GM21786 (cell line): ENCODE measurements around the gene TMEM176A.

ENCODE experiments used
- ATAC-seq: cut with Tn5 transposase; IDR thresholded peaks from one replicate; pipeline ENCODE4 v1.9.1; 2021; ENCODE audit not compliant: unreplicated experiment

TMEM176A gene

DNA sequence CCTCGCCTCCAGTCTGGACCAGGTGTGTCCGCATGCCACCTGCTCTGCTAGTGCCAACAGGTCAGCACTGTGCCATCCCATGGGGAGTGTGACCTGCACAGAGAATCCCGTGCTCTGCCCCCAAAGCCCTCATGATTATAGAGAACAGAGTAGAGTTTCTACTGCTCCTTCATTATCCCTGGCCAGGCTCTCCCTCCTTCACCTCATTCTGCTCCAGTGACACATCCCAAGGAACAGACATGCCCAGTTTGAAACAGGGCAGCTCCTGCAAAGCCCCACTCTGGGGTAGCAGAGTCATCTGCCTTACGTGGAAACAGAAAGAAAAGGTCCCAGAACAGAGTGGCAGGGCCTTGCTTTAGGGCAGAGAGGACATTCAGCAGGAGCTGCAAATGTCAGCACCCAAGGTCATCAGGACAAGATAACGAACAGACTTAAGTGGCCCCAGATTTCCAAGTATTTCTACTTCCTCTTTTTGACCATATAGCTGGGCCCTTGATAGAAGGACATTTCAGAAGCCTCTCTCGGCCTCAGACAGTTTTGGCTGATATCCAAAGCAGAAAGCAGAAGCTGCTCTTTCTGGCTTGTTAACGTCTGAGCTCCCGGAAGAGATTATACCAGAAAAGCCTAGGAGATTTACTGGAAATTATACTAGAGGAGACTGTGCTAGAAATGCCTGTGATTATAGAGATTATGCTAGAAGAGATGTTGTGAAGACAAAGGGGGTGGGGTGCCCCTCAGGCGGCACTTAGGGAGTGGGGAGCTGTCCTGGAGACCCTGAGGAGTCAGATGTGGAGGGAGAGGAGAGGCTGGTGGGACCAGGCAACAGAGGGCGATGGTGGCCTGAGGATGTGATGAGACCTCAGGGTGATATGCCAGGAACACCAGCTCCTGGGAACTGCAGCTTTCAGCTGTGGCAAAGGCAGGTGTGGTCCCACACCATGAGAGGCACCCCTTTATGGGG, 13.0 kb upstream of the TMEM176A start:
- no peak for ATAC-seq

DNA sequence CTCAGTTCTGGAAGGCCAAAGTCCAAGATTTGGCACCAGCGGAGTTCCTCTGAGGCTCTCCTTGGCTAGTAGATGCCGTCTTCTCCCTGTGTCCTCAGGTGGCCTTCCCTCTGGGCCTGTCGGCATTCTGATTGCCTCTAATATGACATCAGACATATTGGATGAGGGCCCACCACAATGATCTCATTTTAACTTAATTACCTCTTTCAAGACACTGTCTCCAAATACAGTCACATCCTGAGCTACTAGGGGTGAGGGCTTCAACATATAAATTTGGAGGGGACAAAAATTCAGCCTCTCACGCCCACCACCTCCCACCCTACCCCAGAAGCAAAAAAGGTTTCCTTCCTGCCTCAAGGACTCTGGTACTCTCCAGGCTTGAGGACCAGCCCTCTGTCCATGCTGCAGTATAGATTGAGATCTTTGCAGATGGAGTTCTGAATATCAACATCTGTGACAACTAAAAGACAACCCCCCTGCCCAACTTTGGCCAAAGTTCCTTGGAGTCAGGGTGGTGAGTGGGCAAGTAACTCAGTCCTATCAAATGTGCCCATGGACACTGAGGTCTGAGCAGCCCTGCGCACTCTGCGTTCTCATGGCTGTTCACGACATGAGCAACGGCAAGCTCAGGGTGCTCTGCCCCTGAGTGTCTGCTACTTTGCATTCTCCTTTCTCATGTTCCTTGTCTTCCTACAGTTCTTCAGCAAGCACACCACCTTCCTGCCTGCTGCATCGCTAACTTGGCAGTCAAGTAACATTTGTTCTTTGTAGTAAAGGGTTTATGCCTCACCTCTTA, 11.9 kb upstream of the TMEM176A start:
- no peak for ATAC-seq

DNA sequence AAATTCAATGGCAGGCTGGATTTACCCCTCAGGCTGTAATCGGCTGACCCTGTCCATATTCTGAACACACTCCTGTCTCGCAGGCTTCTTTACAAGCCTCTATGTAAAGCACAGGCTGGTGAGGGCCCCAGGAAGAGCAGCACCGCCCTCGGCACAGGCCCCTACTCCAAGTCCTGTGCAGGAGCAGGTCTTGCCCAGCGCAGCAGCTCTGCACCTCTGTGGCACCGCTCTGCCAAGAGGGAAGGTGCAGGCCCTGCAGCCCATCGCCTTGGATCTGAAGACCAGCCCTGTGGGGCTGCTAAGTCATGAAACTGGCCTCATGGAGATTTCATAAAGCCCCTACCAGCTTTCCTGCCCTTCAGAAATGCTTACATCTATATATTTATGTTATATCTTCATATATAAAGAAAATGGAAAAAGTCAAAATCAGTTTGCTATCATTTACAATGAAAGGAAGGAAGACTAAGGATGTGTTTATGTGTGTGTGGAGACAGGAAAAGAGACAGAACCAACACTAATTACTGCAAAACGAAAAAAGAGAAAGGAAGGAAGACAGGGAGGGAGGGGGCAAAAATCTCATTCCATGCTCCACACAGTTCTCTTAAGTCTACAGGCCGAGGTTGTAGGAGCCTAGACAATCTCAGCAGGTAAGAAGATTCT, 10.0 kb upstream of the TMEM176A start:
- ATAC-seq: no peak

DNA sequence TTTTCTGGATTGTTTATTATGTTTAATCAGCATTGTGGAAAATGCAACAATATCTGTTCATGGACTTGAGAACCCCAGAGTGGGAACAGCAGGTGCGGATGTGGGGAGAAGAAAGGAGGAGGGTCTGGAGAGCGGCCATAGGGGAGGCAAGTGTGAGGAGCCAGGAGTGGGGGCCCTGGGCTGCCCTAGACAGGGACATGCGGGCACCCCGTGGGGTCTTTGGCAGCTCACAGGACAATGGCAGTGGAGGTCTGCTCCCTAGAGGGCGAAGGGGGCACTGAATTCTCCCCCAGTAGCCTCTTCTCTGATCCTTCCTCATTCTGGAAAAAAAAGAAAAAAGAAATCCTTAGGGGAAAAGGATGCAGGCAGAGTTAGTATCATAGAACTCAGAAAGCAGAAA, 9.3 kb upstream of the TMEM176A start:
- no peak for ATAC-seq

GRCh38 chr7:150791746-150792452, 8.7 kb upstream of the TMEM176A start:
- no peak for ATAC-seq

DNA sequence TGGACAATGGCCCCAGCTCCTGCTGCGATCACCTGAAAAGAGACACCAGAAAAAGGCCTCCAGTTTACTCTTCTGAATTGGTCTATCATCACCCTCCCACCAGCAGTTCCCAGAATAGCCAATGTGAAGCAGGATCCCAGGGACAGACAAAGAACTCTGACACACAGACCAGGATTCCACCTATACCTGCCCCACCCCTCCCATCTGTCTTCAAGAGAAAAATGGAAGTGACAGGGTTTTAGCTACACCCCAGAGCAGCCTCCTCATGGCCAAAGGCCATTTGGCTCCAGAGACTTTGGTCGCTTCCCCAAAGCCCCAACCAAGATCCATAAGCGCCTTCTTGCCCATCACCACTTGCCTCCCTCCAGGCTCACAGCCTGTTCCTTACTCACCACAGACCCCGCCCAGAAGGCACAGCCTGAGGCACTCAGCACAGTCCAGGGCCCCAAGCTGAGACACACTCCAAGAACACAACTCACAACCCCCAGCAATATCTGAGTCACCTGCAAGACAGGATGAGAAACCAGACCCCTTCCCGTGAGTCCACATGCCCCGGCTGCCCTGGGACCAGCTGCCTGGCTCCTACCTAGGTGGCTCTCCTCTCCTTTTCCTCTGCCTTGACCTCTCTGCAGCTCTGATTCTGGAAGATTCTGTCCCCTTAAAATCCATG, 6.9 kb upstream of the TMEM176A start:
- no peak for ATAC-seq

- ATAC-seq: no peak
Measured at GRCh38 chr7:150797661-150798060, 2.9 kb upstream of the TMEM176A start.

DNA sequence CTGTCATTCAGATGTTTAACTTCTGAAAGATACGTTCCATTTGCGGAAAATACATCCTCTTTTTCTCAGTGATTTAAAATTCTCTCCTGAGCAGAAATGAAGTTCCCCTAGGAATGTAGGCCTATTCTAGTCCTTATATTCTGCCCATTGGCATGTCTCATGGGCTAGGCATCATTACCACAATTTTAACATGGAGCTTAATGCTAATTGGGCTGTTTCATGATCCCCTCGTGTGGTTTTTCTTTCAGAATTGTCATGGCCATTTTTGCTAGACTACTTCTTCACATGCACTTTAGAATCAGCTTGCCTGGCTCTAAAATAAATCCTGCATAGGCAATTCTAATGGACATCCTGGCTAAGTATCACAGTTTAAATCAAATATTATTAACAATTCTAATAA, 1.4 kb upstream of the TMEM176A start:
- no peak for ATAC-seq

GRCh38 chr7:150799741-150800580, 608 bp upstream of the TMEM176A start, which contains the start of gene TMEM176B:
TSS of gene TMEM176B (minus strand) at chr7:150800364. CDS start at chr7:150796569, 3,795 bp downstream.
- no peak for ATAC-seq

- ATAC-seq: no peak
Measured at GRCh38 chr7:150801242-150801945, 825 bp downstream of the TMEM176A start.

- ATAC-seq: no peak
Measured at GRCh38 chr7:150801946-150802771, 1.6 kb downstream of the TMEM176A start.

DNA sequence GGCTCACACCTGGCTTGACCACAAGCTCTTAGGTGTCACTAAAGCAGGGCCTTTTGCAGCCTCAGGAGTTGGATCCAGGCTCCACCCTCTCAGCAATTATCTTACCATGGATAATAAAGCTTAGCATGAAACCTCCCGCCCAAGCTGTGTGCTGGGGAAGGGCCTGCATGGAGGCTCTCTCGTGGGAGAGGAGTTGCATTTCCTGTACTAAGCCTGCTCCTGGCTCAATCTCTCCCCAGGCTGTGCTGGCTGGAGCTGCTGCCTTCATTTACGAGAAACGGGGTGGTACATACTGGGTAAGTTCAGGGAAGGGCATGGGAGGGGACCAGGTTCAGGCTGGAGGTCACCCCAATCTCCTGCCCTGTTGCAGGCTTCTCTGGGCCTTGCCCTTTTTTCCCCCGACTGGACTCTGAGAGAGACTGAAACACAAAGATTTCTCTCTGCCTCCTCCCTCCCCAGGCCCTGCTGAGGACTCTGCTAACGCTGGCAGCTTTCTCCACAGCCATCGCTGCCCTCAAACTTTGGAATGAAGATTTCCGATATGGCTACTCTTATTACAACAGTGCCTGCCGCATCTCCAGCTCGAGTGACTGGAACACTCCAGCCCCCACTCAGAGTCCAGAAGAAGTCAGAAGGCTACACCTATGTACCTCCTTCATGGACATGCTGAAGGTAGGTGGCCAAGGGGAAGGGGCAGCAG, 2.7 kb downstream of the TMEM176A start:
- no peak for ATAC-seq

GRCh38 chr7:150804802-150805201, 4.2 kb downstream of the TMEM176A start:
- no peak for ATAC-seq

- ATAC-seq: no peak
Measured at GRCh38 chr7:150805864-150806263, 5.3 kb downstream of the TMEM176A start.

- ATAC-seq: no peak
Measured at GRCh38 chr7:150806454-150806853, 5.9 kb downstream of the TMEM176A start.

GRCh38 chr7:150806863-150807262, 6.3 kb downstream of the TMEM176A start:
- ATAC-seq: no peak
